Stimulated activated CD8-positive, alpha-beta memory T cell treated with anti-CD3 and anti-CD28 coated beads, Interleukin-12 subunit alpha, Interleukin-12 subunit beta, amount 100 ng/mL, for 4 hours (primary cell): ENCODE data around the gene SLC25A28.

Source experiments
- DNase-seq: peaks from one replicate; pipeline ENCODE4 v3.0.0-alpha.2; 2020; ENCODE audit warnings: low read depth

SLC25A28 gene

GRCh38 chr10:99619851-99620710, at the start of gene SLC25A28:
SLC25A28 (minus strand) TSS chr10:99620439; CDS start chr10:99620335, 104 bp downstream.
- peak; percentile 82 for DNase-seq

GRCh38 chr10:99667108-99667751, 47.0 kb upstream of the SLC25A28 start:
- no peak for DNase-seq

- DNase-seq, result no peak
Observed at GRCh38 chr10:99665304-99665703, 45.1 kb upstream of the SLC25A28 start.

- DNase-seq, result no peak
Observed at GRCh38 chr10:99661377-99661763, 41.1 kb upstream of the SLC25A28 start.

- DNase-seq, result no peak
Observed at GRCh38 chr10:99660662-99661376, 40.6 kb upstream of the SLC25A28 start.

- no peak for DNase-seq
Observed at GRCh38 chr10:99659868-99660366, 39.7 kb upstream of the SLC25A28 start.

- DNase-seq, result peak; percentile 78
Observed at GRCh38 chr10:99659031-99659867, 39.0 kb upstream of the SLC25A28 start, which contains the start of gene ENTPD7. ENTPD7 (plus strand) TSS chr10:99659509; CDS start chr10:99659957, 448 bp downstream.

- peak; percentile 23 for DNase-seq
Observed at GRCh38 chr10:99658622-99659030, 38.4 kb upstream of the SLC25A28 start.

GRCh38 chr10:99656199-99657064, 36.2 kb upstream of the SLC25A28 start:
- no peak for DNase-seq

- no peak for DNase-seq
Observed at GRCh38 chr10:99654390-99655175, 34.3 kb upstream of the SLC25A28 start.

GRCh38 chr10:99652800-99653390, 32.7 kb upstream of the SLC25A28 start:
- DNase-seq, result no peak

- no peak for DNase-seq
Observed at GRCh38 chr10:99648717-99649116, 28.5 kb upstream of the SLC25A28 start.

- no peak for DNase-seq
Observed at GRCh38 chr10:99647601-99648151, 27.4 kb upstream of the SLC25A28 start.

GRCh38 chr10:99633832-99634231, 13.6 kb upstream of the SLC25A28 start:
- DNase-seq, result no peak

GRCh38 chr10:99631496-99631895, 11.3 kb upstream of the SLC25A28 start:
- DNase-seq, result no peak

- DNase-seq, result no peak
Observed at GRCh38 chr10:99630991-99631390, 10.8 kb upstream of the SLC25A28 start.

- DNase-seq, result no peak
Observed at GRCh38 chr10:99630433-99630832, 10.2 kb upstream of the SLC25A28 start.

GRCh38 chr10:99629625-99629978, 9.4 kb upstream of the SLC25A28 start:
- no peak for DNase-seq
